Progenitor cell of endocrine pancreas (in vitro differentiated cells): ENCODE results near the gene SPPL3. TPM values are rescaled to one million over a fixed set of nuclear protein-coding genes. Genes with fewer than 3 reads are reported as not detected.
"Not testable (repeated sequence)": the region's sequence is repeated elsewhere in the genome, so short reads cannot be mapped to it uniquely, and the experiment has no call there.

ENCODE experiments used
- DNase-seq: peaks from one replicate; pipeline ENCODE4 v3.0.0; 2021; ENCODE audit warnings: low spot score; ENCODE audit not compliant: unreplicated experiment
- H3K27ac Mint-ChIP-seq: 2 replicates; pipeline ENCODE4 v1.8.0; 2021; ENCODE audit warnings: mild to moderate bottlenecking, moderate library complexity, mixed read lengths
- H3K27me3 Mint-ChIP-seq: 2 replicates; pipeline ENCODE4 v1.8.0; 2021; ENCODE audit warnings: mixed read lengths
- H3K36me3 Mint-ChIP-seq: 2 replicates; pipeline ENCODE4 v1.8.0; 2022; ENCODE audit warnings: mixed read lengths; ENCODE audit not compliant: insufficient read depth
- H3K4me1 Mint-ChIP-seq: 2 replicates; pipeline ENCODE4 v1.8.0; 2021; ENCODE audit warnings: low read depth, mixed read lengths
- H3K4me3 Mint-ChIP-seq: 2 replicates; pipeline ENCODE4 v1.8.0; 2021; ENCODE audit warnings: low read depth, mild to moderate bottlenecking, moderate library complexity, mixed read lengths
- H3K9me3 Mint-ChIP-seq: 2 replicates; pipeline ENCODE4 v1.8.0; 2021; ENCODE audit warnings: low read depth, mixed read lengths
- CTCF ChIP-seq: fragments of 200-600 bp; sonication (generic); IDR thresholded peaks from one replicate; pipeline ENCODE4 v1.5.0; 2021; ENCODE audit warnings: antibody characterized with exemption, mild to moderate bottlenecking; ENCODE audit not compliant: unreplicated experiment
- total RNA-seq: library from RNA; stranded (reverse); gene quantifications from 2 replicates; pipeline ENCODE4 v1.2.1, GENCODE V29; 2021

Gene SPPL3
- total RNA-seq, 1 donor from 2014 or later: 70.2 TPM

GRCh38 chr12:120736404-120737331, 167.5 kb downstream of the SPPL3 start:
- no peaks in the 10 kb centered on the region for H3K4me1 Mint-ChIP-seq
- H3K9me3 Mint-ChIP-seq: no peaks in the 10 kb centered on the region
- peaks cover 11% of the 10 kb centered on the region for H3K36me3 Mint-ChIP-seq
- no peak for DNase-seq
- H3K4me3 Mint-ChIP-seq: no peak overlapping the region
- H3K27me3 Mint-ChIP-seq: no peaks in the 10 kb centered on the region
- H3K27ac Mint-ChIP-seq: peak overlapping the region; percentile 22
- no peak for TF ChIP-seq CTCF

- no peak for TF ChIP-seq CTCF
- Mint-ChIP-seq H3K4me1 (no peaks in the 10 kb centered on the region), H3K27ac (no peak overlapping the region), H3K4me3 (no peak overlapping the region), H3K36me3 (peaks cover 13% of the 10 kb centered on the region), H3K9me3 (no peaks in the 10 kb centered on the region), H3K27me3 (no peaks in the 10 kb centered on the region)
- no peak for DNase-seq
Observed at GRCh38 chr12:120735181-120735580, 169.0 kb downstream of the SPPL3 start.

GRCh38 chr12:120734210-120734609, 169.9 kb downstream of the SPPL3 start:
- Mint-ChIP-seq H3K4me1 (no peaks in the 10 kb centered on the region), H3K27ac (no peak overlapping the region), H3K9me3 (no peaks in the 10 kb centered on the region), H3K27me3 (no peaks in the 10 kb centered on the region), H3K4me3 (no peak overlapping the region), H3K36me3 (peaks cover 19% of the 10 kb centered on the region)
- no peak for DNase-seq
- TF ChIP-seq CTCF: no peak

GRCh38 chr12:120733574-120733973, 170.6 kb downstream of the SPPL3 start:
- H3K4me1 Mint-ChIP-seq: no peaks in the 10 kb centered on the region
- H3K27me3 Mint-ChIP-seq: no peaks in the 10 kb centered on the region
- peaks cover 19% of the 10 kb centered on the region for H3K36me3 Mint-ChIP-seq
- DNase-seq: no peak
- H3K9me3 Mint-ChIP-seq: no peaks in the 10 kb centered on the region
- H3K27ac Mint-ChIP-seq: no peak overlapping the region
- no peak overlapping the region for H3K4me3 Mint-ChIP-seq
- no peak for TF ChIP-seq CTCF

- DNase-seq, H3K4me1 Mint-ChIP-seq, H3K9me3 Mint-ChIP-seq, H3K27me3 Mint-ChIP-seq, H3K4me3 Mint-ChIP-seq, H3K27ac Mint-ChIP-seq: not testable (repeated sequence)
- peaks cover 23% of the 10 kb centered on the region for H3K36me3 Mint-ChIP-seq
Observed at GRCh38 chr12:120732198-120732597, 172.0 kb downstream of the SPPL3 start.

GRCh38 chr12:120726961-120727360, 177.2 kb downstream of the SPPL3 start:
- Mint-ChIP-seq H3K9me3 (no peaks in the 10 kb centered on the region), H3K27me3 (peaks cover 4% of the 10 kb centered on the region), H3K4me3 (peak overlapping the region; percentile 84), H3K36me3 (peaks cover 31% of the 10 kb centered on the region), H3K4me1 (peaks cover 12% of the 10 kb centered on the region), H3K27ac (no peak overlapping the region)
- no peak for DNase-seq
- no peak for TF ChIP-seq CTCF
